Activated gamma-delta T cell treated with Interleukin-2 at 50 U/mL for 16 hours (primary cell): Measurements from ENCODE around the gene CFAP73.
A peak's percentile ranks its signal among the peaks of the same experiment; 100 is the strongest.

Experiments
- DNase-seq: peaks from one replicate; pipeline ENCODE4 v3.0.0-alpha.2; 2020

The CFAP73 gene

DNA sequence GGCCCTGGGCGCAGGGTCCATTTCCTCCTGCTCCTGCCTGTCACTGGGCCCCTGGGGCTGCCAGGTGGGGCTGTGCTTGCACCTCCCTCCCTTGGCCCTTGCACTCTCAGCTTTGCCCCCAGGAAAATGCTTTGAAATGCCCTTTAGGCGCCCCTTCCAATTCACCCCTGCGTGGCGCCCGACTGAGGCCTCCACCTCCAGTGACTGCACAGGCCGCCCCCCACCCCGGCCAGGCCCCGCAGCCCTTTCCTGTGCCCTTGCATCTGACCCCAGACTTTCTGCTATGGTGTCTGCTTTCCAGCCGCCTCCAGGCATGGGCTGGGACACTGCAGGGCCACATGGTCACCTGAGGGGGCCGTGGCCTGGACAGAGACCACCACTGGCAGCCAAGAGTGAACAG lies 18.3 kb downstream of the CFAP73 start:
- no peak for DNase-seq

DNA sequence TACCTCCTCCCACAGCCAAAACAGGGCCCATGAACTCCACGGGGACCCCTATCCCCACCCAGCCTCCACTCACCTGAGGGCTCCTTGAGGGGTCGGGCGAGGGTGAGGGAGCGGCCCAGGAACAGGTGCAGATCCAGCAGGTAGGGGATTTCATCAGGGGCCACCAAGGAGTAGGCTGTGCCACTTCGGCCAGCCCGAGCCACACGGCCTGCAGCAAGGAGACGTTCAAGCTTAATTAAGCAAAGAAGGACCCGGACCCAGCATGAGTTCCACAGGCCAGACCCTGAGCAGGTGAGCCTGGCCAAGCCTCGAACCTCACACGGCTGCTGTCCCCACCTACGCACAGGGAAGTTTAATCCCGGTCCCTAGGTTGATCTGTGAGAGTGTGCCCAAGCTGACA lies 20.2 kb downstream of the CFAP73 start:
- DNase-seq = no peak

DNA sequence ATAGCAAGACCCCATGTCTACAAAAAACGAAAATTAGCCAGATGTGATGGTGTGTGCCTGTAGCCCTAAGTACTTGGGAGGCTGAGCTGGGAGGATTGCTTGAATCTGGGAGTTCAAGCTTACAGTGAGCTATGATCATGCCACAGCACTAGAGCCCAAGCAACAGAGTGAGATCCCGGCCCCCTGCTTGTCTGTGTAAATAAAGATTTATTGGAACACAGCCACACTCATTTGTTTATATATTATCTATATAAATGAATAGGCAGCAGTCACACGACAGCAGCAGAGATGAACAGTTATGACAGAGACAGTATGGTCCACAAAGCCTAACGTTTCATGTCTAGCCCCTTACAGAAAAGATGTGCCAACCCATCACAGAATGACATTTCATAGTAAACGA lies 20.9 kb downstream of the CFAP73 start:
- no peak for DNase-seq

DNA sequence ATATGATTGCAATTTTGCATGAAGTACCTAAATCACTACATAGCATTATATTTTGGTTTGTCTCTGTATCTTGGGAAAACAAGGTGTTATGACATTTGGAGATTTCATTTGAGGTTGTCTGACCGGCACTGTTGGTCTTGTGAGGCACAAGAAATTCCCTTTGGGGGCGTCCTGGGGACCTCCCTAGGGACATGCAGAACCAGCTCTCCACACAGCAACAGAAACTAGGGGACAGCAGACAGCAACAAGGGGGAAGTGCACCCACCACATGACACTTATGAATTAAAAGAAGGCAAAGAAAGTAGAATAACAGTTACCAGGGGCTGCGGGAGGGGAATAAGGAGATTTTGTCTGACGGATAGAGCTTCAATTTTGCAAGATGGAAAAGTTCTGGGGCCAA lies 21.4 kb downstream of the CFAP73 start:
- DNase-seq = no peak

DNA sequence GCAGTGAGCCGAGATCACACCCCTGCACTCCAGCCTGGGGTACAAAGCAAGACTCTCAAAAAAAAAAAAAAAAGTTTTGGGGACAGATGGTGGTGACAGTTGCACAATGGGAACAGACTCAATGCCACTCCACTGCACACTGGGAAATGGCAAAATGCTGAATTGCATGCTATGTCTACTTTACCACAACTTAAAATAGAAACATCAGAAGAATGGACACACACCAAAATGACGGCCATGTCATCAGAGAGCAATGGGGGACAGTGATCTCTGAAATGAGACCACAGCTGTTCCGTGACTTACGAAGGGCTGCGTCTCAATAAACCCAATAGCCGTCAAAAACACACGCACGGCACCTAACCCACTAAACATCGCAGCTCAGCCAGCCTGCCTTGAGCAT lies 22.0 kb downstream of the CFAP73 start:
- DNase-seq = no peak

DNA sequence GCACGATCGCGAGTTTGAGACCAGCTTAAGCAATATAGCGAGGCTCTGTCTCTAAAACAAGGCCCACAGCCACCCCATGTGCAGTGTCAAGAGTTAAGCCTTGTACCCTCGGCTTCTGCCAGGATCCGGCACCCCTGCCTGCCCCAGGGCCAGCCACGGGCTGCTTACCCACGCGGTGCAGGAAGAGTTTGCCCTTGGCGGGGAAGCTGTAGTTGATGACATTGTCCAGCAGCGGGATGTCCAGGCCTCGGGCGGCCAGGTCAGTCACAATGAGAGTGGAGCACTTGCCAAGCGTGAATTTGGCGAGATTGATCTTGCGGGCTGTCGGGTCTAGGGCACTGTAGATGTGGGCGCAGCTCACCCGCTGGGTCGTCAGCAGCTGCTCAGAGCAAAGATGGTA lies 22.7 kb downstream of the CFAP73 start:
- no peak for DNase-seq

DNA sequence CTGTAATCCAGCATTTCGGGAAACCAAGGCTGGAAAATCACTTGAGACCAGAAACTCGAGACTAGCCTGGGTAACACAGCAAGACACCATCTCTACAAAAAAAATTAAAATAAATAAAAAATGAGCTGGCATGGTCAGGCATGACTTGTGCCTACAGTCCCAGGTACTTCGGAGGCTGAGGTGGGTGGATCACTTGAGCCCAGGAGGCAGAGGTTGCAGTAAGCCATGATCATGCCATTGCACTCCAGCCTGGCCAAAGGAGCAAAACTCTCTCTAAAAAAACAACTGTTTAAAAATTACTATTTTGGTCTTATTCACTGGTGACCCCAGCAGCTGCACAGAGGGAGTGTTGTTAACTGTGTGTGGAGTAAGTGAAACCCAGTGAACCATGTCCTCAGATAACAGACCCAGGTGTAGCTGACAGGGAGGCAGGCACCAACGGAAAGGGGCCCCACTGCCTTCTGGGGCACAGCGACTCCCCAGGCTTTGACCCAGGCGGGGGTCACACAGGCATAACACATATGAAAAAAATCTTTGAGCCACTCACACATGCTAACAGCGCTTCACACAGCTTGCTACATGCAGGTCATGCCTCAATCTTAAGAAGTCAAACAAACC lies 23.7 kb downstream of the CFAP73 start:
- DNase-seq = no peak

DNA sequence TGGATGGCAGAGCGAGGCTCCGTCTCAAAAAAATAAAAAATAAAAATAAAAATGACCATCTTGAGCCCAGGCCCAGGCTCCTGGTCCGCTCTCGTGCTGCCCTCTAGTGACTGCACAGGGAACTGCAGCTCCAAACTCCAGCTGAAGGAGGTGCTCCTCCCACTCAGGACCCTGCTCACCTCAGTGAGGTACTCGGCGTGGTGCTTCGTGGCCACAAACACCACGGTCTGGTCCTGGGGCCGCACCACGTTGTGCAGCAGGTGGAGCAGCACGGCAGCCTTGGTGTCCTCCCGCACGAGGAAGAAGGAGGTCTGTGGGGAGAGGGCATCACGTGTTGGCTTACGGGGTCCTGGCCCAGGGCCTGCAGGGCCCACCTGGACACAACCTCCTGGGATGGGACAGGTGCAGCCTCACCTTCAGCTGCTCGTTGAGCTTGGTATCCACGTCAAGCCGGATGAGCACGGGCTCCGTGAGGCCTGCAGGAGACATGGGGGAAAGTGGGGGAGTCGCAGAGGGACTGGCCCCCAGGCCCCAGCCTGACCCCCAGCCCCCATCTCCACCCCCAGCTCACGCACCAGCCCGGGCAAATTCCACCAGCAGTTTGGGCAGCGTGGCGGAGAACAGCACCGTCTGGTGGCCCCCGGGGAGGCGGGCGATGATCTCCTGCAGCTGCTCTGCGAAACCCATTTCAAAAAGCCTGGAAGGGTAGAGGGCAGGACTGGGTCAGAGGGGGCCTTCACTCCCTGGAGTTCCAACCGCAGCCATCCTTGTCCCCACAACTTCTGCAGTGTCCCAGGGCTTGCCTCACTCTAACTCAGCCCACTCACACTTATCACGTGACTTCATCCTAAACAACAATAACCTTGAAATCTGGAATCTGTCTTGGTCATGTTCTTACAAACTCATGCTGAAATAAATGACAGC lies 25.2 kb downstream of the CFAP73 start:
- peak; percentile 78 for DNase-seq

DNA sequence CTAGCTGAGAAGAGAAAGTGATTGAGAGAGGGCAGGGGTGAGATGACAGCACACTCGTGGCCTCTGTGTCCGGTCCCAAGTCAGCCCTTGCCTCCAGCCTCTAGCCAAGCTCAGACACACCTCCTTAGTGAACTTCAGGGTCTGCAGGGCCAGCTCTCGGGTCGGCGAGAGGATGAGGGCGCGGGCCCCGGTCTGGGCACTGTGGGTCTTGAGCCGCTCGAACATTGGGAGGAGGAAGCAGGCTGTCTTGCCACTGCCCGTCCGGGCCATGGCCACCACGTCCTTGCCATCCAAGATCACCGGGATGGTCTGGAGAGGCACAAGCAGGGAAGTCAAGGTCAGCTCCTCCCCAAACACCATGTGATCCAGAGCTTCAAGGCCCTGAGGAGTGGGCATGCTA lies 29.5 kb downstream of the CFAP73 start:
- no peak for DNase-seq

DNA sequence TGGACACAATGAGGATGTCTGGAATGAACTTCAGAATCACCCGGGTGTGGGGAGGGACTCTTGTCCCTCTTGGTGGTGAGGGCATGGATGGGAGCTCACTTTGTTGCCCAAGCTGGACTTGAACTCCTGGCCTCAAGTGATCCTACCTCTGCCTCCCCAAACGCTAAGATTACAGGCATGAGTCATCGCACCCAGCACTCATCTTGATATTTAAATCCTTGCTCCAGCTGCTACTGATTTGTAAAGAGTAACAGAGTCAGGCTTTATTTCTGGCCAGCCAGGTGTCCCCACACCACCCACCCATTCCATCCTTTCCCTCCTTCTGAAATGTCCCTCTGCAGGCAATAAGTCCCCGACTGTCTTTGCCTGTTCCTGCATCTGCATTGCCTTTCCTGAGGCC lies 30.8 kb downstream of the CFAP73 start:
- DNase-seq = no peak

DNA sequence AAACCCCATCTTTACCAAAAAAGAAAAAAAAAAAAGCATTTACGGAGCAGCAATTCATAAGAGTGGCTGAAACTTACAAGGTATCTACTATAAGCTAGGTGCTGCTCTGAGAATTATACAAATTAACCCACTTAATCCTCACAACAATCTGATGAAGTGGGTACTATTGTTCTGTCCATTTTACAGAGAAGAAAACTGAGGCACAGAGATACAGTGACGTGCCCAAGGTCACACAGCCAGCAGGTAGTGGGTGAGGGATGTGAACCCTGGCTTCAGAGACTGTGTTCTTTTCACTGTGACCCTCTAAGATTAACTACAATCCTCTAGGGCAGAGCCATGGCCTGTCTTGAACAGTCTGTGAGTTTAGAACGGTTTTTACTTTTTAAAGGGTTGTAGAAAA lies 32.5 kb downstream of the CFAP73 start:
- no peak for DNase-seq

DNA sequence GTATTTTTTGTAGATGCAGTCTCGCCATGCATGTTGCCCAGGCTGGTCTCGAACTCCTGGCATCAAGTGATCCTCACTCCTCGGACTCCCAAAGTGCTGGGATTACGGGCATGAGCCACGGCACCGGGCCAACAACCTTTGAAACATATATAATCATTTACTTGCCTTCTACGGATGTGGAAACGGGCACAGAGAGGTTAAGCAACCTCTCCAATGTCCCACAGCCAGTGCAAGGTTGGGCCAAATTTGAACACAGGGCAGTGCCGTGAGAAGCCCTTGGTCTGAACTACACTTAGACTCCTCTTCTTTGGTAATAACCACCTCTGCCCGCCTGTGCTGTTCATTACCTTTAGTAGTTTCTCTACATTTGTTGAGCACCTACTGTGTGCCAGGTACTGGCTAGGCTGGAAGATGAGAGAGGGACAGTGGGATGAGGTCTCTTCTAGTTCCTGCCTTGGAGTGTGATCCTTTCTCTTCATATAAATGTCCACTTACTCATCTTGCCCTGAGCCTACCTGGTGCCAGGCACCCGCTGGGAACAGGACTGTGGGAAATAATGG lies 33.6 kb downstream of the CFAP73 start:
- no peak for DNase-seq

DNA sequence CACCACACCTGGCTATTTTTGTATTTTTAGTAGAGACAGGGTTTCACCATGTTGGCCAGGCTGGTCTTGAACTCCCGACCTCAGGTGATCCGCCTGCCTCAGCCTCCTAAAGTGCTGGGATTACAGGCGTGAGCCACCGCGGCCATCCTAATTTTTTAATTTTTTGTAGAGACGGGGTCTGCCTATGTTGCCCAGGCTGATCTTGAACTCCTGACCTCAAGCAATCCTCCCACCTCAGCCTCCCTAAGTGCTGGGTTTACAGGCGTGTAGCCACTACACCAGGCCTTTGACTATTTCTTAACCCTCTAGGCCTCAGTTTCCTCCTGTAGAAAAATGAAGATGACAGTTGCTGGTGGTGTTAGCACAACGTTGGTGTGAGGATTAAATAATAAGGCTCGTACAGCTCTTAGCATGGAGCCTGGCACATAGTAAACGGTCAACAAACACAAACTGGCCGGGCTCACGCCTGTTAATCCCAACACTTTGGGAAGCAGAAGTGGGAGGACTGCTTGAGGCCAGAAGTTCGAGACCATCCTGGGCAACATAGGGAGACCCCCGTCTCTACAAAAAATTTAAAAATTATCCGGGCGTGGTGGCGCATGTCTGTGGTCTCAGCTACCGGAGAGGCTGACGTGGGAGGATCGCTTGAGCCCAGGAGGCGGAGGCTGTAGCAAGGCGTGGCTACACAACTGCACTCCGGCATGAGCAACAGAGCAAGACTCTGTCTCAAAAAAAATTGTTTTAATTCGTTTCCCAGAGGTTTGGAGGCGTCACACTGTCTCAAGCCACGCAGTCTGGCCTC lies 34.8 kb downstream of the CFAP73 start:
- DNase-seq = no peak

DNA sequence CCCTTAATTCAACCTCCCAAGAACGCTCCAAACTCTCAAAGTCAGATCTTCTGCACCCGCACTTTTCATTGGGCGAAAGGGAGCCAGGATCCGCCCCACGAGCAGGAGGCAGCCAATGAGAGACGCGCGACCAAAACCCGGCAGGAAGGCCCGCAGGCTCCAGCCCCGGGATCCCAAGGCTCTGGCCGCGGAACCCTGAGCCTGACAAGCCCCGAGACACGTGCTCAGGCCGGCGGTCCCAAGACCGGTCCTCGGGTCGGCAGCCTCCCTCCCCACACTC lies 35.3 kb downstream of the CFAP73 start:
- peak; percentile 82 for DNase-seq

DNA sequence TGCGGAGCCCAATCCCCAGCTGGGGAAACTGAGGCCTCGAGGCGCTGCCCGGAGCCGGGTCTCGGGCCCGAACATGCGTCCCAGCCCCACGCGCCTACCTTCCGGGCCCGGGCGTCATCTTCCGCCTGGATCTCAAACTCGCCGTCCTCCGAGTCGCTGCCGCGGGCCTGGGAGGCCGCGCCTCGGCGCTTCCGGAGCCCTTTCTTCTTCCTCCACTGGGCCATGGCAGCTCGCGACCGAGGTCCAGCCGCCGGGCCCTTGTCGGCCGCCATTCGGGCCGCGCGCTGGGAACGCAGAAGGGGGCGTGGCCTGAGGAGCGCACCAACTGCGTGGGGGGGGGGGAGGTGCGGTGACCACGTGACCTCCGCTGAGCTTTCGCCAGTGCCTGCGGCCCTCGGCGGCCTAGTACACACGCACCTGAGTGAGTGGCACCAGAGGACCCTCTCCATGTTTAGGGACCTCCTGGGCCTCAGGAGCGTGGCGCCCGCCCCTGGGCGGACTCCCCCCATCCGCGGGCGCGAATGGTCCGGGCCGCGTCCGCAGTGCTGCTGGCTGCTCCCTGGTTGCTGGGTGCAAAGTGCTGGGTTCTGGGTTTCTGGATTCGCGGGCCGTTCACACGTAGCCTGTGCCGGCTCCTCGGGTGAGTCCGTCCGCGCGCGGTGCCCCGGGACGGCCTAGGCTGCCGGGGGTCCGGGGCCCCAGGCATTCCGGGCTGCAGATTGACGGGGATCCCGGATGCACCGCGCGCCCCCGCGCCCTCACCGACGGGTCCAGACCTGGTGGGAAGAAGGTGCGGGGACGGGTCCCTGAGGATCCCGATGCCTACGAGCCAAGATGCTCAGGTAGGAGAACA lies 35.9 kb downstream of the CFAP73 start, which contains the start of the genes DDX54 and RITA1:
Gene DDX54, minus strand, starts transcription at position 299 of the 853 bp plus-strand sequence. Its CDS starts 27 bp downstream, at position 272.
Gene RITA1, plus strand, starts transcription at position 542 of the 853 bp plus-strand sequence. CDS start 1,026 bp downstream, outside the sequence.
- DNase-seq = peak; percentile 77

DNA sequence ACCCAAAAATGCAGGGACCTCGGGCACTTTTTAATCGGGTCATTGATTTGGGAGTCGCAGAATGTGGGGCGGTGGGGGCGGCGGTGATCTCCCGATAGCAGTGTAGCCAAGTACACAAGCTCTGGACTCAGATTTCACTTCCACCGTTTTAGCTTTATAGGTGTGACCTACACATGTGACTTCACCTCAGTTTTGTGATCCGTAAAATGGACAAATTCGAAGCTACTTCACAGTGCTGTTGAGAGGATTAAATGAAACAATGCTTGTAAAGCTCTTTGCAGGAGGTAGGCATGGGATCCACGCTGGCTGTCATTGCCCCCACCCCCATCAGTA lies 36.5 kb downstream of the CFAP73 start:
- no peak for DNase-seq

DNA sequence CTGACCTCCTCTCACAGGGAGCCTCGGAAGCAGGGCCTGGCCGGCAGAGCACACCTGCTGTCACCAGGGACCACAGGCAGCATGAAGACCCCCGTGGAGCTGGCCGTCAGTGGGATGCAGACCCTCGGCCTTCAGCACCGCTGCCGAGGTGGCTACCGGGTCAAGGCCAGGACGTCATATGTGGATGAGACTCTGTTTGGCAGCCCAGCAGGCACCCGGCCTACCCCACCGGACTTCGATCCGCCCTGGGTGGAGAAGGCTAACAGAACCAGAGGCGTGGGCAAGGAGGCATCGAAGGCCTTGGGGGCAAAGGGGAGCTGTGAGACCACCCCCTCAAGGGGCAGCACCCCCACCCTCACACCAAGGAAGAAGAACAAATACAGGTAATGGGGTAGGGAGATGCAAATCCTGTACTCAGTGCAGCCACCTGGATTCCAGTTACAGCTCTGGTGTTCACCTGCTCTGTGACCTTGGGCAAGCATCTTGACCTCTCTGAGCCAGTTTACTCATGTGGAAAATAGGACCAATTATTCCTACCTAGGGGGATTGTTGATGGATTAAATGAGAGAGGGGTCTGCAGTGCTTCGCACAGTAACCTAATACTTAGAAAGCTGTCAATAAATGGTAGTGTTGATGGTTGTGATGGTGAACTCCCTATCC lies 37.3 kb downstream of the CFAP73 start:
- DNase-seq = no peak

DNA sequence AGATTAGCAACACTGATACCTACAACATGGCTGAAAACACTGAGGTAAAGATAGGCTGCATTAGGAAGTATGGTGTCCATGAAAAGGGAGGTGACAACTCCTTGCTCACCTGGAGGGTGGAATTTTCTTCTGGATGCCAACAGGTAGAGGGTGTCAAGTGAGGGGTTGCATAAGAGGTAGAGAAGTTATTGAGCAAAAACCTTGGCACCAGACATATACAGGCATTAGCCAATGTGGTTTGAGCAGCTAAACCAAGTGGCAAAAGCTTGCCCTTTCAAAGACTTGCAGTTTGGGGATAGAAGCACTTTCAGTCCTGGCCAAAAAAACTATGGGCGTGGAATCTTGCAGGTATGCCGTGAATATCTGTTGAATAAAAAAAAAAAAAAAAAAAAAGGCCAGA lies 39.8 kb downstream of the CFAP73 start:
- DNase-seq = no peak

DNA sequence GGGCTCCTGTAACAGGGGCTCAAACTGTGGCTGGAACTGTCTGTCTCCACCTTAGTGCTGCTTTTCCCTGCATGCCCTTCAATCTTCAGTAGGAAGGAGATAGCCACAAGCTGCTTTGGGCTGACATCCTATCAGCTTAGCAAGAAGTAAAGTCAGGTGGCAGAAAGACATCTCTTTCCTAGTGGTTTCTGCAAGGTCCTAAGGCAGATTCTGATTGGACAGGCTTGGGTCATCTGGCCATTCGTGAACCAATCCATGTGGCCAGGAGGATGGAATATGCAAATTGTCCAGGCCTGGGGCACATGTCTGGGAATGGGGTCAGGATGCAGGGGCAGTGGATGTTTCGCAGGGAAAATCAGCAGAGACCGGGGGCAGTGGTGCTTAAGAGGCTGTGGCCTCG lies 41.2 kb downstream of the CFAP73 start:
- no peak for DNase-seq

DNA sequence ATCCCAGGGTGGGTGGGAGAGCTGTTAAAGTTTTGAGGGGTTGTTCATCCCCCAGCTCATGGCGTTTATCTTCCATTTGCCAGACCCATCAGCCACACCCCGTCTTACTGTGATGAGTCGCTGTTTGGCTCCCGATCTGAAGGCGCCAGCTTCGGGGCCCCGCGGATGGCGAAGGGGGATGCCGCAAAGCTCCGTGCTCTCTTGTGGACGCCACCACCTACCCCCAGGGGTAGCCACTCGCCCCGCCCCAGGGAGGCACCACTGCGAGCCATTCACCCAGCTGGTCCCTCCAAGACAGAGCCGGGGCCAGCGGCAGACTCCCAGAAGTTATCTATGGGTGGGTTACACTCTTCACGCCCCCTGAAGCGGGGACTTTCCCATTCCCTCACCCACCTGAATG lies 41.7 kb downstream of the CFAP73 start:
- no peak for DNase-seq

DNA sequence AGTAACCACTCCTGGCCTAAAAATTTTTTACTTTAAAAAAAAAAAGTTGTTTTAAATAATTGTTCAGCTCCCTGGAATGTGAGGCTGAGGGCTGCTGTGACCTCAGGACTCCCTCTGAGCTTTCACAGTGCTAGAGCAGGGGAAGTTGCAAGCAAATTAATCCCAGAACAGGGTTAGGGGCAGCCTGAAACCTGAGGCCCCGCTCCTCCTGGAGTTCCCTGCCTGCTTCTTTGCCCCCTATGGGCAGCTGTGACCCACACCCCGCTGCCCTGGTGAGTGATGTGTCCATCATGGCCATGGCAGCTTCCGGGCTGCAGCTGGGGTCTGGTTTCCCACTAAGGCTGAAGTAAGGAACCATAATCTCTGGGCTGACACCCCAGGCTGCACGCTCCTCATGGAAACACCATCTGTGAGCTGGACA lies 45.5 kb downstream of the CFAP73 start:
- no peak for DNase-seq

DNA sequence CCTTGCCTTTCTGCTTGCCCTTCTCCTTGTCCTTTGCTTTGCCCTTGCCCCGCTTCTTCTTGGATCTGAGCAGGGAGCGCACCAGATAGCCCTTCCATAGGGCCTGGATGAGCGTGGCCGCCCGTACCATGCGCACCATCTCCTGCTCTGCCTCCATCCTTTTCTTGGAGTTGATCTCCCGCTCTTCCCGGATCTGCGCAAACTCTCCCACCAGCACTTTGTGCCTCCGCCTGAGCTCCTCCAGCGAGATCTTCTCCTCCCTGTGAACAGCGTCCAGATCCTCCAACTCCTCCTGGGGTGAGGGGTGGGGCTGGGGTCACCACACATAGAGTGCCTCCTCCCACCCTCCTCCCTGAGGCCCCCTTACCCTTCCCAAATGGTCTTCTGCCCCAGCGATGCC lies 46.1 kb downstream of the CFAP73 start:
- no peak for DNase-seq
